Measurements from ENCODE around the gene EXD2. TPM values are rescaled to one million over a fixed set of nuclear protein-coding genes. Genes with fewer than 3 reads are reported as not detected.

EXD2 gene
- total and polyA plus RNA-seq, 10 of the 15 experiments (the other 5 are each of a cell fraction or from before 2014, with no cell fraction given), result 1.0 to 12.4 (median 4.6) TPM

DNA sequence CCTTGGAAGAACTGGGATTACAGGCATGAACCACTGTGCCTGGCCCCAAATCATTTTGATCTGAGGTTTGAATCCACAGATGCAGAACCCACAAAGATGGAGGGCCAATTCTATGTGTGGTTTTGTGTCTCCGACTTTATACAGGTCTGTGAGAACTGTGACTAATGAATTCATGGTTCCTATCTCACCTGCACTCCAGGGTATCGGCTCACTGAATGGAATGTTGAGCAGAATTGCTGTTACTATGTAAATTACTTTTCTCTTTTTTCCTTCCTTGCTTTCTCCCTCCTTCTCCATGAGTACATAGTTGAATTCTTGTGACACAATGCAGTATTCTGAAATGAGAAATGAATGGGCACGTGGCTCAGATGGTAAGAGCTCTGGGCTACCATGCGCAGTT is 47.6 kb downstream of the EXD2 start (continued):
- TF ChIP-seq E2F8 (IDR thresholded peaks at IDR 0.05; ENCODE audit: low read depth, partially characterized antibody), result no peak

GRCh38 chr14:69240527-69241173 is 49.4 kb downstream of the EXD2 start:
- Histone ChIP-seq H3K27ac (ENCODE audit: control insufficient read depth, insufficient read depth) (no peak overlapping the region), H2AFZ (ENCODE audit: control insufficient read depth, low read depth, low read length) (no peak overlapping the region), H3K79me2 (ENCODE audit: control insufficient read depth, insufficient read depth, low read length) (no peaks in the 10 kb centered on the region), H3K4me2 (ENCODE audit: control insufficient read depth, insufficient read depth) (no peak overlapping the region), H3K9me3 (replicated peaks; ENCODE audit: control insufficient read depth, insufficient read depth, low read length) (no peaks in the 10 kb centered on the region), H3K27me3 (replicated peaks in 1 of 2; ENCODE audit: control insufficient read depth in 2 of 2, insufficient read depth in 2 of 2, low read length in 1 of 2) (no peaks in the 10 kb centered on the region), H4K20me1 (ENCODE audit: control insufficient read depth, insufficient read depth) (no peaks in the 10 kb centered on the region), H3K4me1 (ENCODE audit: control insufficient read depth, insufficient read depth, low read length) (no peaks in the 10 kb centered on the region), H3K4me3 (no peak overlapping the region), H3K36me3 (ENCODE audit: control insufficient read depth in 2 of 2, insufficient read depth in 2 of 2, low read length in 1 of 2) (peaks cover 4 to 11% of the 10 kb centered on the region in 2 experiments), H3K9ac (ENCODE audit: control insufficient read depth, insufficient read depth, low read length) (no peak overlapping the region)
- ATAC-seq, result no peak
- in situ Hi-C loops (cut with MboI) (loop anchor here (25.0 kb wide), 1 partner anchor 497 kb away; no protein-coding TSS in a partner anchor), intact Hi-C loops (cut with micrococcal nuclease; ENCODE audit: unreplicated experiment) (loop anchor here (5.0 kb wide), 1 partner anchor 122 kb away; no protein-coding TSS in a partner anchor)
- POLR2A ChIA-PET, result no interaction called here
- FAIRE-seq, result no peak
- 91% methylated on average over 13 of the region's 13 CpGs for WGBS (ENCODE audit: insufficient coverage, insufficient replicate concordance, low lambda C conversion rate, missing lambda C conversion rate)
- SMC1A ChIA-PET (ENCODE audit: uncharacterized antibody, unreplicated experiment), result interaction anchor here (0.5 to 3.2 kb wide), 9 partner anchors 11 to 330 kb away, joined by 3 to 62 read pairs (median 4); partner anchors contain the start of gene ERH
- no TSS peak for BruUV-seq (replicated peaks)
- DNase-seq (ENCODE audit: low read depth, low spot score), result no peak
- RAD21 ChIA-PET (ENCODE audit: unreplicated experiment), result interaction anchor here (3.7 to 3.8 kb wide), 2 partner anchors 111 to 219 kb away, joined by 18 to 55 read pairs; no protein-coding TSS in a partner anchor
- CTCF ChIA-PET, result interaction anchor here (0.6 to 6.5 kb wide), 5 partner anchors 90 to 334 kb away, joined by 4 to 126 read pairs (median 16); partner anchors contain the start of gene CCDC177
- TF ChIP-seq CHD2 (IDR thresholded peaks at IDR 0.05; ENCODE audit: borderline replicate concordance, low read depth, low read length) (no peak), ETV6 (conservative IDR thresholded peaks at IDR 0.05 in 1 of 2, IDR thresholded peaks at IDR 0.05 in 1 of 2; ENCODE audit: borderline replicate concordance in 1 of 2, low read depth in 1 of 2) (no peak), REST (IDR thresholded peaks at IDR 0.05; ENCODE audit: low read depth, low read length) (no peak), MAX (IDR thresholded peaks at IDR 0.05; ENCODE audit: low read depth, low read length) (no peak), EP300 (IDR thresholded peaks at IDR 0.05; ENCODE audit: borderline replicate concordance in 1 of 2, control insufficient read depth in 1 of 2, low read depth in 2 of 2, low read length in 2 of 2) (no peak), USF2 (IDR thresholded peaks at IDR 0.05; ENCODE audit: borderline replicate concordance, low read depth, low read length) (no peak), ZBTB4 (CRISPR knock-in tag; IDR thresholded peaks at IDR 0.05) (no peak)
